ENCODE results near the gene TEX35.

The TEX35 gene

GRCh38 chr1:178512566-178513277 lies at the start of gene TEX35:
Gene TEX35, plus strand, starts transcription at chr1:178513109. Its CDS starts 80 bp downstream, at chr1:178513189.
- no peak for DNase-seq

GRCh38 chr1:178464141-178464540 lies 48.8 kb upstream of the TEX35 start:
- no peak for DNase-seq

GRCh38 chr1:178464566-178464965 lies 48.3 kb upstream of the TEX35 start:
- DNase-seq, result no peak

DNA sequence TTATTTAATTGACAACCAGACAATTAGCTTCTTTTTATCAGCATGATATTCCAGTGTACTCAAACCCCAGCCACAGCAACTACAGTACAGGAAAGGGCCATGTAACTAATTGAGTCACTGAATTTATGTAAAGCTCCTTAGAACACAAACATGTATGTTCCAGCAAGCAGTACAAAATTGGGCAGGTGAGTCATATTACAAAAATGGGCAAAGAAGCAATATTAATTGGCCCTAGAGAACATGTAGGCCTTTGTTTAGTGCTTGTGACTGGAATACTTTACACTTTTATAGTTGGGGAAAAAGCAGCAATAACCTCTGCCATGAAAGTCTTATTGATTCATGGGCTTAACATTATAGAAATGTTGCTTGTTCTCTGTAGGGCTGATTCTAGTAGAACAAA lies 47.9 kb upstream of the TEX35 start:
- no peak for DNase-seq

DNA sequence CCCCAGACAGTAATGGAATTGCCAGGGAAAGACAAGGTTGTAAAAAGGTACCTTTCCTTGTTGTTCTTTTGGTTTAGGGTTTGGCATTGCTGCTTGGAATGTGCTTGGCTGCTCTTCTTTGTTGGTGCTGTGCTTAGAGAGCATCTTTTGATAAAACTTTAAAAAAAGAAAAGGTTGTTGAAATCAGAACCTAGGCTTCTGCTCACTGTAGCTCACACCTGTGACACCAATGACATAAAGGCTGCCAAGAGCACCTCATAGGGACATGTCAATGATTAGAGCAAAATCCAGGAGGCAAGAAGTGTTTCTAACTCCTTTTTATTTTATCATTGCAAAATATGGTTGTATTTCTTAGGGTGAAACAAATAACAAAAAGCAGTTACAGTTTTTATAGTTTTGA lies 45.1 kb upstream of the TEX35 start:
- DNase-seq, result no peak

GRCh38 chr1:178470411-178470960 lies 42.4 kb upstream of the TEX35 start:
- no peak for DNase-seq

DNA sequence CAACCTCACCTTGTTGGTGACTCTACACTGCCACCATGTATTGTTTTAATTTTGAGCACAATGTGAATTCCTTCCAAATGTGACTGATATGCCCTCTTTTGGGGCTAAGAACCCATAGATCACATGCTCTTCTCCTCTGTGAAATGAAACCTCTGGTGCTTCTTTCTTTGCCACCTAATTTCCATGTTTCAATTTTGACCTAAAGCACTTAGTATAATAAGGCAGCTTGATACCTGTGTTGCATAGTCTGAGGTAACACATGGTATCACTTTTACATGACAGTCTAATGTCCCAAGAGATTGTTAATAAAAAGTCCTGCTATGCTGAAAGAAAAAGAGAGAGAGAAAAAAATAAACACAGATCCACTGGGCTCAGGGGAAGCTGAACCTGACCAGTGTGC lies 40.4 kb upstream of the TEX35 start:
- DNase-seq, result no peak

DNA sequence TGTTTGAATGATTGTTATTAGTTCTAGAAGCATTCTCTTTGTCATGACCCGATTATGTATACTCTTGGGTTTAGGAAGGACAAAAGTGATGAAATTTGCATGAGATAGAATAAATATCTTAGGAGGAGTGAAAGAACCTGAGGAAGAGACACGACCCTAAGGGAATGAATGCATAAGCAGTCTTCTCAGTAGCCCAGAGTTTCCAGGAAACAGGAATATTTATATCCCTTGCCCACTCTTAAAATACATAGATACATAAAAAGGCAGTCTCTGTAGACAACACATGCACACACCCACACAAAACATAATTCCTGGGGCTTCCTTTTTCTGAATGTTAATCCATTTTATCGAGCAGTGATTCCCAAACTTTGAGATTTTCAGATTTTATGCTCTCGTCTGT lies 35.5 kb upstream of the TEX35 start:
- no peak for DNase-seq

DNA sequence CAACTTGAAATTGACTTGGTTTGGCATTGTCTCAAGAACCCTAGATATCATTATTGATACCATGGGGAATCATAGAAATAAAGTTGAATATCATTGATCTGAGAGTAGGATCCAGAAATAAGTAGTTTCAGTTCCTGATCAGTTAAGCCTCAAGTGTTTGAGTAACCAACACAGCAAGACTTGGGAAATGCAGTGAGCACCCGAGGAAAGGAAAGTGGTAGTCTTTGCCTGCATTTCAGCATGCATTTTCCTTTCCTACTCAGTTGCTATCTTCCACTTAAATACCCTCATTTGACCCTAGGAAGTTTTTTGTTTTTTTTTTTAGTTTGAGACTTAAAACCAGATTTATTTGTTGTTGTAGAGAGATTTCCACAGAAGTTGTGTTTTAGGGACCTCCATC lies 35.1 kb upstream of the TEX35 start:
- no peak for DNase-seq

DNA sequence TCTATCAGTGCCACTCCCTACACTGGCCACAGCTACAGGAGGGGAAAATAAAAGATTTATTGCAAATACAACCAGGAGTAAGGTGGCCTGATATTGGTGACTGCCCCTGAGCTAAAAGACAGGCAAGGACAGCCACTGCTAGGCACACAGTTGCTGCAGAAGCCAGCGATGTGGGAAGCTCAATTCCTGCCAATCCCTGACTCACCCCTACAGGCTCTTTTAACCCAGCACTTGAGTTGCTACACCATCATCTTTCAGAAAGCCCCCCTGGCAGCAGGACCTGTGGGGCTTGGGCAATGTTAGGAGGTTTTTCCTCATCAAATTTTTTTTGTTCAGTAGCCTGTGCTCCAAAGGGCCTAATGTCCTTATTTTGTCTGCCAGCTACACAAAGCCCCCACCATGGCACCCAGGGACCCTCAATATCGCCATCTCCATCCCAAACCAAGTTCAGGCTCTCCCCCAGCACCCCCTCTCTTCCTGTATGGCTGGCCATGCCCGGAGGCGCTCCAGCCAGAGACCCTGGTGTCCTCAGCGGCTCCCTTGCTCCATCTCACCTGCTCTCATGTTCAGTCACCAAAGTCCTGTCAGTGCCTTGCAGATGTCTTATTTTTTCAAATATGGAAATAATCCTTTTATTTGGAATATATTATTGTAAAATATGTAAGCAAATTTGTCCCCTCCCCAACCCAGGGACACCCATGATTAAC lies 29.5 kb upstream of the TEX35 start:
- no peak for DNase-seq

DNA sequence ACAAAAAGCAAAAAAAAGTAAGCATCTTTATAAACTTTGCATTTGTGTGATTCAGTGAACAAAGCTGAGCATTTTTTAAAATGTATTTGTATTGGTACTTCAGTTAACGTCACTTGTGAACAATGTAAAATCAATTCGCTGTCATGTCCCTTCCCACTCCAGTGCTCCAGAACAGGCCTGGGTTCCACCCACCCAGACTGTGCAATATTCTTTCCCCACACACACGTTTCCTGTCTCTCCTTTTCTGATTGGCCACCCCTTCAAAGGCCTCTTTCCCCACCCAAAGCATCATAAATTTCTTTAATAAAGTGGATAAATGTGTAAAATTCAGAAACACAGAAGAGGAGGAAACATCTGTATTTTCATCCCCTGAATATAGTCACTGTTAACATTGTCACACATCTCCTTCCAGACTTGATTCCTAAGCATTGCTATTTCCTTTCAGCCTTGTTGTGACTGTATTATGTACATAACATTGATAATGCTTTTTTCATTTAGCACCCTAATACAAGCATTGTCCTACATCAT lies 28.1 kb upstream of the TEX35 start:
- DNase-seq, result no peak

DNA sequence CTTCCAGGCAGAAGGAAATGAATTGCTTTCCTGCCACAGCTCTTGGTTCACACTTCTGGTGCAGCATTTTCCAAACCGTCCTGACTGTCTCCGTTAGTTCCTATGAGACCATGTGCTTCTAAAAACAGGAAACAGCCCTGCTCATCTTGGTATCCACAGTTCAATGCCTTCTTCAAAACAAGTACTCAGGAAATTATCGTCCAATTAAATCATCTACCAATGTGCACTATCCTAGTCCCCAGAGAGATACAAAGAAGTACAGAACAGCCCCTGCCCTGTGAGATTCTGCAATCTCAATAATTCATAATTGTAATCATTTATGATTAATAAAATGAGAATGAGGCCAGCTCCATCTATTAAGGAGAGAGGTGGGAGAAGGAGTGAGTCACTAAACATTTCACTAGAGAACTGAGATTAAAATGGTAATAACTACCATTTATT lies 27.3 kb upstream of the TEX35 start:
- no peak for DNase-seq

- peak; percentile 73 for DNase-seq
Observed at GRCh38 chr1:178486100-178487069, 26.5 kb upstream of the TEX35 start.

- peak; percentile 73 for DNase-seq
Observed at GRCh38 chr1:178487070-178487615, 25.8 kb upstream of the TEX35 start.

- no peak for DNase-seq
Observed at GRCh38 chr1:178488393-178488792, 24.5 kb upstream of the TEX35 start.

GRCh38 chr1:178489399-178489798 lies 23.5 kb upstream of the TEX35 start:
- no peak for DNase-seq

GRCh38 chr1:178490136-178490535 lies 22.8 kb upstream of the TEX35 start:
- DNase-seq, result no peak

- no peak for DNase-seq
Observed at GRCh38 chr1:178490967-178491366, 21.9 kb upstream of the TEX35 start.

GRCh38 chr1:178491721-178492120 lies 21.2 kb upstream of the TEX35 start:
- DNase-seq, result no peak

GRCh38 chr1:178492341-178492740 lies 20.6 kb upstream of the TEX35 start:
- DNase-seq, result no peak

GRCh38 chr1:178493301-178493741 lies 19.6 kb upstream of the TEX35 start:
- no peak for DNase-seq

DNA sequence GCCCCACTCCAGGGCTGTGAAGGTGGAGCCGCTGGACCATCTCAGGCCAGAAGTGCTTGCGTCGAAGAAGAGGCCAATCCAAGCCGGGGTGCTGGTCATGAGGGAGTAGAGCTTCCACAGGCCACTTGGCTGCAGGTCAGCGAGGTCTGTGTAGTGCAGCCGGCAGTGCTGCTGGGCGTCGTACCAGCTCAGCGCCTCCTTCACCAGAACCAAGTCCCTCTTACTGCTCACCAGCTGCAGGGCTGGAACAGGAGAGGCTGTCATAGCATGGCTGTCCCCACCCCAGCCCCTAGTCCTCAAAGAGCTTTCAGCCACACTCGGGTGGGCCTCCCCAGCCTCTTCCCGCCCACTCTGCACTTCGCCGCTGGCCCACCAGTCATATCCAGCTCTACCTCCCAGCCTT lies 18.3 kb upstream of the TEX35 start:
- DNase-seq, result no peak

All from retina (tissue), 1 donor.